NCI-H345 (cell line): Measurements from ENCODE around the gene HPN.
"Not testable (repeated sequence)": the region's sequence is repeated elsewhere in the genome, so short reads cannot be mapped to it uniquely, and the experiment has no call there.

Source experiments
- DNase-seq: peaks from one replicate; lab custom pipeline; 2025; lab: John Stamatoyannopoulos, UW

The HPN gene

GRCh38 chr19:35041548-35042055, at the start of gene HPN:
Gene HPN, plus strand, starts transcription at chr19:35041721. Its CDS starts 786 bp downstream, at chr19:35042507.
- no peak for DNase-seq

DNA sequence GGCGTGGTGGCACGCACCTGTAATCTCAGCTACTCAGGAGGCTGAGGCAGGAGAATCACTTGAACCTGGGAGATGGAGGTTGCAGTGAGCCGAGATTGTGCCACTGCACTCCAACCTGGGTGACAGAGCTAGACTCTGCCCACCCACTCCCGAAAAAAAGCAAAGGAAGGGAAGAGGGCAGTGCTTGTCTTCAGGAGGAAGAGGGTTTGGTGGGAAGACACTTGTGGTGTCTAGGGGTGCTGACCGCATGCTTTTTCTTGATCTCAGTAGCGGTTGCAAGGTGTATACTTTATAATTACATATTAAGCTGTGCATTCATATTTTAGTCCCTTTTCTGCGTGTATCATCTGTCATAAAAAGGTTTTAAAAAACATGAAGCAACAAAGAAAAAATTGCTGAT, 48.9 kb upstream of the HPN start:
- not testable (repeated sequence) for DNase-seq

GRCh38 chr19:34994286-34994642, 47.3 kb upstream of the HPN start:
- no peak for DNase-seq

GRCh38 chr19:34994643-34995541, 46.6 kb upstream of the HPN start:
- DNase-seq: no peak

- no peak for DNase-seq
These were observed 46.0 kb upstream of the HPN start for GRCh38 chr19:34995551-34995950.

GRCh38 chr19:34997071-34997617, 44.4 kb upstream of the HPN start:
- DNase-seq: no peak

DNA sequence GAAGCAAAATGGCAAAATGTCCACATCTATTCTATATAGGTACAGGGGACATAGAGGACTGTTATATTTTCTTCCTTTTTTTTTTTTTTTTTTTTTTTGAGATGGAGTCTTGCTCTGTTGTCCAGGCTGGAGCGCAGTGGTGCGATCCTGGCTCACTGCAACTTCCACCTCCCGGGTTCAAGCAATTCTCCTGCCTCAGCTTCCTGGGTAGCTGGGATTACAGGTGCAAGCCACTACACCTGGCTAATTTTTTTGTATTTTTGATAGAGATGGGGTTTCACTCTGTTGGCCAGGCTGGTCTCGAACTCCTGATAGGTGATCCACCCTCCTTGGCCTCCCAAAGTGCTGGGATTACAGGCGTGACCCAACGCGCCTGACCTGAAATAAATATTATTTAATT, 43.3 kb upstream of the HPN start:
- not testable (repeated sequence) for DNase-seq

GRCh38 chr19:34998777-34999497, 42.6 kb upstream of the HPN start:
- no peak for DNase-seq

GRCh38 chr19:34999498-35000337, 41.8 kb upstream of the HPN start, which contains the start of gene GRAMD1A:
Gene GRAMD1A, plus strand, starts transcription at chr19:35000323. Its CDS starts 156 bp downstream, at chr19:35000479.
- peak; percentile 92 for DNase-seq

- no peak for DNase-seq
These were observed 41.2 kb upstream of the HPN start for GRCh38 chr19:35000338-35000646.

DNA sequence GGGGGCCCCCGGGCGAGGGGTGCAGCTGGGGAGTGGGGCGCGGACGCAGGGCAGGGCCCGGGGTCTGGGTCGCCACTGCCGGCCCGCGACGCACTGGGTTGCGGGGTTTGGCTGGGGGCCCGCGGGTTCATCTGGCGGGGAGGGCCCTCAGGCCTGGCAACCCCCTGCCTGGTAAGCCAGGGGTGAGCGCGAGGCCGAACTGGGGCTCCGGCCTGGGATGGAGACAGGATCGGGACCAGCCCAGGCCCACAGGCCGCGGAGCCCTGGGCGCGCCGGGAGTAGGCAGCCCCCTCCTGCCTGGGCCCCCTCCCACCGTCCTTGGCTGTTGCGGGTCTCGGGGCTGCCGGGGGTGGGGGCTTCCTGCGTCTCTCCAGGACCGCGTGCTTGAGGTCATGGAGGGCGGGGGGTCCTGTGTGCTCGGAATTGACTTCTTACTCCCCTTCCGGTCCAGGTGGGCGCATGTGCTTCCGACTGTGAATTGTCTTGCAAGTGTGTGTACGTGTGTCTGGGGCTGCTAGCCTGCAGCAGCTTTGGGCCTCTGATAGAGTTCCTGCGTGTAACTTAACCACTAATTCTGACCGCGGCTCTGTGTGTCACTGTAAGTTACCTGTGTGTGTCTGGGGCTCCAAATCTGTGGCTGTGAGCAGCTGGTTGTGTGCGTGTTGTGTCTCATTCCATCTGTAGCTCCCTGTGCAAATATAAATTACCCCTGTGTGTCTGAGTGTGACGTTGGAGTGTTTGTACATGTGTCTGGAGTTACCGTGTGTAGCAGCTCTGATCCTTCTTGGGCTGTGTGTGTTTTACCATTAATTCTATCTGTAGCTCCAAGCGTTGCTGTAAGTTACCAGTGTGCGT, 40.6 kb upstream of the HPN start:
- DNase-seq: peak; percentile 44

GRCh38 chr19:35002037-35002535, 39.4 kb upstream of the HPN start:
- DNase-seq: no peak

DNA sequence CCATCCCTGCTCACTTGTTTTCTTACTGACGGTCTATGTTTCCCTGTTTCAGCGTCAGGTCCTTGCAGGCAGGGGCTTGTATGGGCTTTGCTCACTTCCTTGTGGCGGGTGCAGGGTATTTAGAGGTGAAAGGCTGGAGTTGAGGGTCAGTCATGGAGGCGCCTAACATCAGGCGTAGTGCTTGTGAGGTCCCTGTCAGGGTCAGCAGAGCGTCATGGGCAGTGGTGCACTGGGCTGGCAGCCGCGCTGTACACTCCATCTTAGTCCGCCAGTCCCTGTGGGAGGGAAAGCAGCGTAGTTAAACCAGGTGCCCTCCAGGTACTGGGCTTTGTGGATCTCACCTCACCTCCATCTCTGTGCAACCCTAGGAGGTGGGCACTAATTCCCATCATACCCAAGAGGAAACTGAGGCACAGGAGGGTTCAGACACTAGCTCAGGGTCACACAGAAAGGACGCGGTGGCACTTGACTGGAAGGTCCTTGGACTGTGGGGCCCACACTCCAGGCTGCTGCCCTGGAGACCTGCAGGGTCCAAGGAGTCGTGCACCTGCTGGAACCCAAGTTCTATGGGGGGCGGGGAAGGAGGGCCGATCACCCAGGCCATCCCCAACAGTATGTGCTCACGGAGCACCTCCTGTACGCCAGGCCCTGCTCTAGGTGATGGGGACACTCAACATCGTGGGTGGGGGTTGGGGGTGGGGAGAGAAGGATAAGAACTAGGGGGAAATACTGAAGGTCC, 36.8 kb upstream of the HPN start:
- DNase-seq: no peak

GRCh38 chr19:35005256-35005977, 36.1 kb upstream of the HPN start:
- DNase-seq: no peak

GRCh38 chr19:35006007-35006341, 35.5 kb upstream of the HPN start:
- not testable (repeated sequence) for DNase-seq

DNA sequence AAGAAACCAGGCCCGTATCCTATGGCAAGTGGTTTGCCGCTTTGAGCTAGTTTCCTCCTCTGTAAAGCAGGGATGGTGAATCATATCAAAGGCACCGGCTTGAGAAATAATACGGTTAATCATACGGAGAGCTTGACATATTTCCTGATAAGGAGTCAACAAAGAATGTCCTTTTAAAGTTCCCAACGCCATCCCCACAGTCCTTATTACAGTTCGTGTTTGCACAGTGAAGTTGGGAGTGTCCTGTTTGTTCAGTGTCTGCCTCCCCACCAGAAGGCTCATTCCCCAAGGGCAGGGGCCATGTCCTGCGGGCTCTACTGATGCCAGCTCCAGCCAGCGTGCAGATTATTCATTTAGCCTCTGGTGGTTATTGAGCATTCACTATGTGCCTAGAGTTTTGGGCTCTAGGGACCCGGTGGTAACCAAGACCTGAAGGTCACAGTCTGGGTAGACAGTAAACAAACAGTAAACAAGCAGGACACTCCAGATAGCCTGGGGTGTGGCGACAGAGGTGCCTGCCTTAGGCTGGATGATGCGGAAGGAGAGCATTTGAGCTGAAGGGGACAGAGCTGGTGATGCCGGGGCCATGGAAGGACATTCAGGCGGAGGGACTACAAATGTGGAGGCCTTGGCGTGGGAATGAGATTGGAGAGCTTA, 35.1 kb upstream of the HPN start:
- DNase-seq: peak; percentile 20

DNA sequence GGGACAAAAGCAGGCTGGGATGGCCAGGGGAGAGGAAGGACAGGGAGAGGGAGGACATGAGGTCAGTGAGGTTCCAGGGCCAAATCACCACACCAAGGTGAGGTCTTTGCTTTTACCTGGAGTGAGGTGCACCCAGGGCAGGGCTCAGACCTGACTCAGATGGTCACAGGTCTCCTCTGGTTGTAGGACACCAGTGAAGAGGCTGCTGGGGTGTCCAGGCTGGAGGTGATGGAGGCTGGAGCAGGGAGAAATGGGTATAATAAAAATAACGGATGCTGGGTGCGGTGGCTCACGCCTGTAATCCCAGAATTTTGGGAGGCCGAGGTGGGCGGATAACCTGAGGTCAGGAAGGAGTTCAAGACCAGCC, 34.5 kb upstream of the HPN start:
- DNase-seq: no peak

GRCh38 chr19:35007427-35007826, 34.1 kb upstream of the HPN start:
- DNase-seq: not testable (repeated sequence)

DNA sequence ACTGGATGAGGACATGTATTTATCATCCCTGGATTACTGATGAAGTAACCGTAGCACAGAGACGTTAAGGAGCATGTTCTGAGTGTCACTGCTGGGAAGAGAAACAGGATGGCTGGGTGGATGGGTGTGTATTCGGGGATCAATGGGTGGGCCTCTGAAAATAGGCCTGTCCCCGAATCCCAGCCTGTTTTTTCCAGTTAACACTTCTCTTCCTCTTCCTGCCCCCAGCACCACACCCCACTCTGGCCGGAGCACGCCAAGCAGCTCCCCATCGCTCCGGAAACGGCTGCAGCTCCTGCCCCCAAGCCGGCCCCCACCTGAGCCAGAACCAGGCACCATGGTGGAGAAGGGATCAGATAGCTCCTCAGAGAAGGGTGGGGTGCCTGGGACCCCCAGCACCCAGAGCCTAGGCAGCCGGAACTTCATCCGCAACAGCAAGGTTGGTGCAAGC, 32.6 kb upstream of the HPN start:
- no peak for DNase-seq
